ENCODE results near the gene SCGB1A1.

DNA sequence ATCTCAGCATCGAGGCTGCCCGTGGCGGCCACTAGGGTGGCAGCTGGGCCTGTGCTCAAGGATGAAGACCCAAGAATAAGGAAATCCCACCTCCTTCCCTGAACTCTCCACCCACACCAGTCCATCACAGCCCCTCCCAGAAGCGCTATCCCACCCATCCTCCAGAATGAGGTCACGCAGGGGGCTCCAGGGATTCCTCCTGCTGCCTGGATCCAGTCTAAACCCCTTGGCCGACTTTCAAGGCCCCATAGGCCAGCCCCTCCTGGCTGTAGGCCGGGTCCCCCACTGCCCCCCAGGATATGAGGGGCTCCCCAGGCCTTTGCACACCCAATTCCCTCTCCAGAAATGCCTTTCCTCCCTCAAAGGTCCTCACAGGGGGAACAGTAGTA, 19.0 kb upstream of the SCGB1A1 start:
- TF ChIP-seq, protein P1, sequence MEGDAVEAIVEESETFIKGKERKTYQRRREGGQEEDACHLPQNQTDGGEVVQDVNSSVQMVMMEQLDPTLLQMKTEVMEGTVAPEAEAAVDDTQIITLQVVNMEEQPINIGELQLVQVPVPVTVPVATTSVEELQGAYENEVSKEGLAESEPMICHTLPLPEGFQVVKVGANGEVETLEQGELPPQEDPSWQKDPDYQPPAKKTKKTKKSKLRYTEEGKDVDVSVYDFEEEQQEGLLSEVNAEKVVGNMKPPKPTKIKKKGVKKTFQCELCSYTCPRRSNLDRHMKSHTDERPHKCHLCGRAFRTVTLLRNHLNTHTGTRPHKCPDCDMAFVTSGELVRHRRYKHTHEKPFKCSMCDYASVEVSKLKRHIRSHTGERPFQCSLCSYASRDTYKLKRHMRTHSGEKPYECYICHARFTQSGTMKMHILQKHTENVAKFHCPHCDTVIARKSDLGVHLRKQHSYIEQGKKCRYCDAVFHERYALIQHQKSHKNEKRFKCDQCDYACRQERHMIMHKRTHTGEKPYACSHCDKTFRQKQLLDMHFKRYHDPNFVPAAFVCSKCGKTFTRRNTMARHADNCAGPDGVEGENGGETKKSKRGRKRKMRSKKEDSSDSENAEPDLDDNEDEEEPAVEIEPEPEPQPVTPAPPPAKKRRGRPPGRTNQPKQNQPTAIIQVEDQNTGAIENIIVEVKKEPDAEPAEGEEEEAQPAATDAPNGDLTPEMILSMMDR (conservative IDR thresholded peaks at IDR 0.05 in 1 of 2, IDR thresholded peaks at IDR 0.05 in 1 of 2; ENCODE audit: low read depth in 1 of 2, low read length in 2 of 2) = no peak
- no peak for TF ChIP-seq EZH2 (IDR thresholded peaks at IDR 0.05; ENCODE audit: low read length, missing control alignments)
